PFSK-1 (cell line): ENCODE measurements around the gene MTF1.

ENCODE experiments used
- FOXP2 ChIP-seq: optimal IDR thresholded peaks from 2 replicates; pipeline ENCODE3; 2011; ENCODE audit warnings: borderline replicate concordance, control low read depth, inconsistent platforms; ENCODE audit not compliant: insufficient read depth; ENCODE audit errors: extremely low read length, extremely low read depth
- POLR2AphosphoS5 ChIP-seq: IDR thresholded peaks from 2 replicates; pipeline ENCODE4 v1.6.1; 2012; ENCODE audit warnings: low read depth, mild to moderate bottlenecking, control low read depth, low read length, moderate library complexity
- REST ChIP-seq, 2 experiments: IDR thresholded peaks; 2 replicates each; pipeline versions ENCODE4 v1.6.1 to v1.8.0; 2011 to 2012; ENCODE audit warnings: low read depth in 2 of 2, low read length in 2 of 2, control low read depth in 1 of 2, inconsistent platforms in 1 of 2, mild to moderate bottlenecking in 1 of 2, moderate library complexity in 1 of 2; ENCODE audit not compliant: insufficient read depth in 1 of 2
- SIN3A ChIP-seq: IDR thresholded peaks from 2 replicates; pipeline ENCODE4 v1.6.1; 2012; ENCODE audit warnings: mild to moderate bottlenecking, low read length, moderate library complexity, borderline replicate concordance; ENCODE audit not compliant: insufficient read depth
- TAF1 ChIP-seq: IDR thresholded peaks from 2 replicates; pipeline ENCODE4 v1.6.1; 2012; ENCODE audit warnings: low read length, control low read depth, borderline replicate concordance; ENCODE audit not compliant: insufficient read depth

GRCh38 chr1:37905727-37906126 is 46.3 kb upstream of the MTF1 start:
- no peak for TF ChIP-seq POLR2AphosphoS5
- no peak for TF ChIP-seq TAF1
- TF ChIP-seq REST (IDR thresholded peaks at IDR 0.05; ENCODE audit: insufficient read depth in 1 of 2, low read depth in 2 of 2, low read length in 2 of 2), result no peak
- no peak for TF ChIP-seq SIN3A
- TF ChIP-seq FOXP2, result no peak
